NK-92 (cell line): ENCODE measurements around the gene ENPP3.

Source experiments
- DNase-seq: peaks from one replicate; lab custom pipeline; 2025; ENCODE audit not compliant: unreplicated experiment; lab: John Stamatoyannopoulos, UW

Gene ENPP3

DNA sequence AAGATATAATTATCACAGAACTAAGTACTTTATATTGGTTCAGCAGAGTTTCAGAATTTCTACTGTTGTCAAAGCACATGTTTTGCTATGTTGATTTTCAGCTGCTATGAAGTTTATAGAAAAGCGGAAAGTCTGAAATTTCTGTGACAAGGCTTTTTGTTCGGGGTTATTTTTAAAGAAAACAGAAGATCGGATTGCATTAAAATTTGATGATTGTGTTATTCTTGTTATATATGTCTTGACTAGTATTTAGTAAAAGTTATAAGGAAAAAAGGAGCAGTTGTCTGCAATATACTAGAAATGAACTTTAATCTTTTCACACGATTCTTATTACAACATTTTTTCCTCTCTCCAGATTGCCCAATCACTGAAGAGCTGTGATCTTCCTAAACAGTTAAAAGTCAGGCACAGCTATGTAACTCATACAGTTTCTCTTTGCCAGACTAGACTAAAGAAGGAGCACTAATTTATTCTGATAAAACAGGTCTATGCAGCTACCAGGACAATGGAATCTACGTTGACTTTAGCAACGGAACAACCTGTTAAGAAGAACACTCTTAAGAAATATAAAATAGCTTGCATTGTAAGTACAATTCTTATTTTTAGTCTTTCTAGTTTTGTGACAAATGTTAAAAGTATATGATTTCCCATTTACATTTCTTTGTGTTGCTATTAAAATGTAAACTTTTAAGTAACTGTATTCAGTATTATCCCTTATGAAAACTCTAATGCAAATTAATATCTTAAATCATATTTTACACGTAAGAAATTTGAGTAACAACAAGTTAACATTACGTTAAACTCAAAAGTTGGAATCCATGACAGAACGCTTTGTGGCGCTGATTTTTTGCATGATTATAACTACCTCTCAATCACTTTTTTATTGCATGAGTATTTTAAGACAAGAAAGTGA, at the start of gene ENPP3:
ENPP3 (plus strand) TSS at position 423 of the 913 bp plus-strand sequence; CDS start at position 506, 83 bp downstream.
- no peak for DNase-seq

DNA sequence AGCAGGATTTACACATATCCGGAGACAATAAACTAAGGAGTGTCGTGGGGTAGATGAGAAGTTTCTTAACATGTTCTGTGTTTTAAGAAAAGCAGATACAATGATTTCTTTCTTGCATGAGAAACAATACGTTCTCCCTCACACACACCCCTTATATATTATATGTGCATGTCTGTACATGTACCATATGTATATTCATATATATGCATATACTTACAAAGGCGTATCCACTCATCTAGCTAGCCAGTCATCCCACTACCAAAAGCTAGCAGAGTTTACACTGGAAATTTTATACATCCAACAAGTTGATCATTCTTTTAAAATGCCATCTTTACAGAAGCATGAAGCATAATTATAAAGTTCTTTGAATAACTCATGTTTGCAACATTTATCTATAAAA, 49.2 kb upstream of the ENPP3 start:
- no peak for DNase-seq

DNA sequence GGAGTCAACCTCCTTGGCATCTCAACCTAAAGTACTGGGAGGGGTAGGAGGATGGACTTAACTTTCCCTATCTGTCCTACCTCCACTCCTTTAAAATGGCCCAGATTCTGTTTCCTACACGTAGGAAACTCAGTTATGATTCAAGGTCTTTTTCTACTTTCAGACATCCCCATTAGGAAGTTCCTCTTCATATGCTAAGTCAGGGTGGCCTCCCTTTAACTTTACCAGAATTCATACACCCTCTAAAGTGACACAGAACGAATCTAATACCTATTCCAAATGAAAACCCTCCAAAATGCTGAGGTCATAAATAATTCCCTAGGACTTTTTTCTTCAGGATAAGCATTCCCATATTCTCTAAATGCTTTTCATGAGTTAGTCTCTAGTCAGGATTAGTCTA, 48.5 kb upstream of the ENPP3 start:
- DNase-seq, result no peak

DNA sequence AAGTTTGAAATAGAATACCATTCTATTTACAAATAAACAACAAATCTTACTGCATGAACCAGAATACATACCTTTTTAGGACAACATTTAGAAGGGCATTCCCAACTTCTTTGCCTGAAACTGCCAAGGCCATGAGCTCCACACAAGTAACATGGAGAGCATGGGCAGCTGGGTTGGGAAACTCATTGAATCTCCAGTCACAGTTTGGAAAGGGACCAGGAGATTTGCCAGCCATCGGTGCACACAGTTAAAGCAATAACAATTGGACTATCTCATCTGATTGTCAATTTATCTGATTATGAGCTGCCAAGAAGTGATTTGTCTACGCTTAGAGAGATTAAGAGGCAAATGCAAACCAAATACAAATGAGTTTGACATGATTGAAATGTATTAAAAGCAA, 44.2 kb upstream of the ENPP3 start:
- no peak for DNase-seq

DNA sequence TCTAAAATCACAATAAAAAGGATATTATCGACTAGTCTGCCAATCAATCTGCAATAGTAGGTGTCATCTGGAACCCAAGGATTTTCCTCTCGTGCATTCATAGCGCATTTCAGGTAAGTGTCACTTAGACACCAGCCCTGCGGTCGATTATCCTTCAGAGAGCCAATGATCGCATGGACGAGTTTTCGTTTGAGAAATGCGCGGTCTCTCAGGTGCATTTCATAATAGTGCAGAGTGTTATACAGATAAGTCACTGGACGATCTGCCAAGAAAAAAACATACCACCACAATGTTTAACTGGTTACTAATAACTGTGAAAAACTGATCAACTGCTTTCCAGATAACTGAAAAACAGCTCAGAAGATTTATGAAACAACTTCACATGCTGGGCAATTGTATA, 43.0 kb upstream of the ENPP3 start:
- no peak for DNase-seq

DNA sequence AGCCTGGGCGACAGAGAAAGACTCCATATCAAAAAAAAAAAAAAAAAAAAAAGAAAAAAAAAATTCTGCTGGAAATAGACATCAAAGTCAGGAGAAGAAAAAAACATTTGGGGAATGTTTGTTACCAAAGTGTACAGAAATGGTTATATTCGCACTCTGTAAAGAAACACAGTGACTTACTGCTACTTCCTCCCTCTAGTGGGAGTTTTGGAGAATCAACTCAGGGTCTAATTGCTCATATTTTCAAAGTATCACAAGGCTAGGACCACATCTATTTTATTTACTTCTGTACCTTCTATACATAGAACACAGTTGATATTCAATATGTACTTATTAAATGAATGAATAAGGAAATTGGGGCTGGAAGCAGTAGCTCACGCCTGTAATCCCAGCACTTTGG, 39.7 kb upstream of the ENPP3 start:
- no peak for DNase-seq

DNA sequence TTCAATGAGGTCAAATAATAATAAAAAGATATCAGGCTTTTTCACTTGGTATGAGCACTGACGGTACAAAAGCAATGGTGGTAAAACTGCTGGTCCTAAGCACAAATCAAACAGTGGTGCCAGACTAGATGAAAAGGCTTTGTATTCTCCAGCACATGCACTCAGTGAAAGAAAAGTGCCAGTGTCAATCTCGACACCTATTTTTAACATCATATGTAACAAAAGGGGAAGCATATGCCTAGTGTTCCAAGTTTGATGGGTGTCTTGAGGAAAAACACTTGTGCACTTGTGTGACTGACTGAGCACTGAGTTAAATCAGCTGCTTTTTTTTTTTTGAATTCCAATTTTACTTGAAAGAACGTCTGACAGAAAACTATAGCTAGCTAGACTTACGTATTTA, 36.4 kb upstream of the ENPP3 start:
- no peak for DNase-seq

DNA sequence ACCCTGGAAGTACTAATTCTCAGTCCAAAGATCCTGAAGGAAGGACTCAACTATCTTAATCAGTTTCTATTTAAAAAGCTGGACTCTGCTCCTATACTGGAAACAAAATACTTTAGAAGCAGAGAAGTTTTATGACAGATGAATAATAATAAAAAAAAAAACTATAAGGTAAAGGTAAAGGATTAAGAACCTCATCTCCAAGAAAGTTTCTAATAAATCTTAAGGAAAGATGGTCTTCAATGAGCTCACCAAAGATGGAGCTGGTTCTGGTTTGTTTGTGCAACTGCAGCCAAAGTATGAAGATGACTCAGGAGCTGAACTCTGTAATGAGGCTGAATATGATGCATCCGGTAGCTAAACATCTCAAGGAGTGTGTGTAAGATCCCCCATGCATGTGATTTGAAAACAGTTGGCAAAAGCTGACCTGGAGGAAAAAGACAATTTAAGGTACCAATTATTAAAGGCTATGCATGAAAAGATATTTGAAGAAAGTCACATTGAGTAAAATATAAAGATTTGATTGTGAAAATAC, 34.3 kb upstream of the ENPP3 start:
- no peak for DNase-seq

DNA sequence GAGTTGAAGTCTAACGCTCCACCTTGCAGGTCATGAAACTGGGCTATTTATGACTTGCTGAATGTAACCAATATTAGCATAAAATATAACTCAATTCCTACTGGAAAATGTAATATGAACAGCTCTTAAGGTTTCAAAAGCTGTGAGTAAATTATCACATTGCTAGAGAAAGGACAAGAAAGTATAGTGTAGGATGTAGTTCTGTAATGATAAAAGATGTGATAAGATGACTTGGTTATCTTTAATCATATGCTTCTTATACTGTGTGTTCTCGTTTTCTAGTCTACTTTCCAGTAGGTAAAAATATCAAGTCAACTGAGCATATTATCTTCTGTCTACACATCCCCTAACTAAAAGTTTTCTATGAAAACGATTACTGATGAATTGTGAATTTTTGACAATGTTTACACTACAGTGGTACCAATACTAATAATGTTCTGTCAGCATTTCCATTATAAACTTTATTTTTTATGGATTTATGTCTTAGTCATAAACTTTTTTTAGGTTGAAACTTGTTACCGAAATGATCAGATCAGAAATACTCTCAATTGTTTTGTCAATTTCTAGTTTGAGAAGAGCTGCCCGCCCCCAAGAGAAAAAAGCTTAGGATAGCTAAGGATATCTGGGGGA, 23.7 kb upstream of the ENPP3 start:
- no peak for DNase-seq

DNA sequence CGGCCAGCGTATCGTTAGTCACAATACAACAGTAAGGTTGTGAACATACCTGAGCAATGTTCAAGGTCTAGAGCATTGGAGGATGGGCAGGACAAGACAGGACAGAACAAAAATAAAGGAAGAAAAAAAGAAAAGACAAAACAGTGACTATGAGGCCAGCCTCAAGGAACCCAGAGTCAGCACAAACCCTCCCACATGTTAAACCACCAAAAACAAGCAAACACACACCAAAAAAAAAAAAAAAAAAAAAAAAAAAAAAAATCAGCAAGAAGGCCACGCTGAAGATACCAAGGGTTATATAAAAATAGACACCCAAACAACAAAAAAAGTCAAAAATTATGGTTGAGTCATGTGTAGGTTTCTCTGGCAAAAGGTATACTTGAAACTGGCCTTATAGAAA, 21.8 kb upstream of the ENPP3 start:
- DNase-seq, result no peak

DNA sequence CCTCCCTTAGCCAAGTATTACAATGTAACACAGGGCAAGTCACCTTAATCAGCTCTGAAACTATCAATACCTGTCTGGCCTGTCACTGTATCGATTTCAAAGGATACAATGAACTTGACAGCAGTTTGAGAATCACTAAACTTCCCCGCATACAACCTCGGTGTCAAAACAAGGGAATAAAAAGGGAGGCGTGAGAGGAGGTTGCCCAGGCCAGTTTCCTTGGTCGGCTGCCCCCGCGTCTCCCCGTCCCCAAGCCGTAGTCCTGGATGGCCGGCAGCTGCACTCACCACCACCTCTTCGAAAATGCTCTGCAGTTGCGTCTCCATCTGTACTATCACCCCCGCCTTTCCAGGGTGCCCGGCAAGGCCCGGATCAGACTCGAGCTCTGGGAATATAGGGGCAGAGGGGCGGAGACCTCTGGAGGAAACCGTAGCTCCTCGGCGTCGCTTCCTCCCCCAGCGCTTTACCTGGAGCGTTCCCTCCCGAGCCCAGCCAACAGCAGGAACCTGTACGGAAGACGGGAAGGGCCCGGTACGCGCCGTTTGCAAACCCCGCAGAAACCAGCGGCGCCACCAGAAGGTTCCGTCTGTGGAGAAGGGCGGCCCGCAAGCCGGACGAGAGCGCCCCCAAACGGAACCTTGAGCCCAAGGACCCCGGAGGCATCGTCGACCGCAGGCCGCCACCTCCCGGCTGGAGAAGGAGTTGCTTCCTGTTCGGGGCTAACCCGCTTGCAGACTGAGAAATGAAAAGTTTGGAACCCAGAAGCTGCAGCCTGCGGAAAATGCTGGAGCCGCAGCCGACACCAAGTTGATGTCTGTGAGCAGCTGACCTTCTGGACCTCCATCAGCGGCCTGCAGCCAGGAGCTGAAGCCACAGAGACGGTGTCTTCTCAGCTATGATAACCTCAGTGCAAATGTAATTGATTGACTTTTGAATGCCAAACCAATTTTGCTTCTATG, 9.1 kb upstream of the ENPP3 start, which contains the start of gene MED23:
MED23 (minus strand) TSS at position 519 of the 959 bp plus-strand sequence; CDS start at position 326, 193 bp downstream.
- DNase-seq, result peak; percentile 56

DNA sequence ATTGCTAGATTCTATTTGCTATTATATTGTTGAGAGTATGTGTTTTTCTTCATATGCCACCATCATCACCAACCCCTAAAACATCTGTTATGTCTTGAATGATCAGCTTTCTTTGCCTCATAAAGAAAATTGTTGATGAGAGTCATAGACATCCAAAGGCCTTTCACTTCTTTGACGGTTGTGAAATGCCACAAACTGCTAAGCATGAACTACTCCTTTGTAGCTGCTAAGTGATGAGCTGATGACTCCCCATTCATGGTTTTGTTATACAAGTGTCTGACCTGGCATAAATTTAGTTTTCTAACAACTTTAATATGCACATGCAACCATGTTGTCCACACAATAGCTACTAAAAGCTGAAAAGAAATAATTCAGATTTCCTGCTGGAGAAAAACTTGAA, 8.4 kb upstream of the ENPP3 start:
- DNase-seq, result no peak

DNA sequence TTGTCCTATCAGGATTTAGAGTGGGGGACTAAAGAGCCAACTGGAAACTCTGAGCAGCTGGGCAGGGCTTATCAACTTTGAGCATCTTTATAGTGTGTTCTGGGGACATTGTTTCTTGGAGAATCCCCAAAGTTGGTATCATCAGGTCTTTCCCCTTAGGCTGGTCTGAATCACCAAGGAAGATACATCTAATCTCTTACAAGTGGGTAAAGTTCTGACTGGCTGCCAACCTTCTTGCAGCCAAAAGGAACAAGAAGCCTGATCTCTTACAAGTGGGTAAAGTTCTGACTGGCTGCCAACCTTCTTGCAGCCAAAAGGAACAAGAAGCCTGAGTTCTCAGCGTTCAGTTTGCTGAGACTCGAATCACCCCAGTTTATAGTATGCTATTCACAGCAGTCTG, 7.5 kb upstream of the ENPP3 start:
- DNase-seq, result no peak

DNA sequence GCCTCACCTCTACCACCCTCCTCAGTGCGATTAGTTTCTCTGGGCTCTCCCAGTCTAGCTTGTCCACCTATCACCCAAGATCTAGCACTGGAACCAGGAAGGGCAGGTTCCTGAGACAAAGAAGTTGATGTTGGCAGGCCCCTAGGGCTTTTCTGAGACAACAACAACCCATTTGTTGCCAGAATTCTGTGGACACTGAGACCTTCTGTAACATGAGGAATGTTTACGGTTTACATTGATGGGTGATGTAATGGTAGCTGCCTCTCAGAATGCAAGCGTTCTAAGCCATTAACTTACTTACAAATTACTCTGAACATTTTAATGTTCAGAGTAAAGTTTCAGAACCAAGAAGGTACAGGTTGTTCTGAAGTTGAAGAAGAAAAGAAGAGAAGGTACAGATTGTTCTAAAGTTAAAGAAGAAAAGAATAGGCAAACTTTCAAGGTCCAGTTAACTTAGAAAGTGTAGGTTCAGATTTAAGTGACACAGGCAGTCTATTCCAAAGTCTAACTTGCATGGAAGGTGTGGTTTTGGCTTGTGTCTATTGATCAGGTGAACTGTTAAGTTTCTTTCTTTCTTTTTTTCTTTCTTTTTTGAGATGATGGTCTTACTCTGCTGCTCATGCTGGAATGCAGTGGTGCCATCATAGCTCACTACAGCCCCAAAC, 5.3 kb upstream of the ENPP3 start:
- no peak for DNase-seq

DNA sequence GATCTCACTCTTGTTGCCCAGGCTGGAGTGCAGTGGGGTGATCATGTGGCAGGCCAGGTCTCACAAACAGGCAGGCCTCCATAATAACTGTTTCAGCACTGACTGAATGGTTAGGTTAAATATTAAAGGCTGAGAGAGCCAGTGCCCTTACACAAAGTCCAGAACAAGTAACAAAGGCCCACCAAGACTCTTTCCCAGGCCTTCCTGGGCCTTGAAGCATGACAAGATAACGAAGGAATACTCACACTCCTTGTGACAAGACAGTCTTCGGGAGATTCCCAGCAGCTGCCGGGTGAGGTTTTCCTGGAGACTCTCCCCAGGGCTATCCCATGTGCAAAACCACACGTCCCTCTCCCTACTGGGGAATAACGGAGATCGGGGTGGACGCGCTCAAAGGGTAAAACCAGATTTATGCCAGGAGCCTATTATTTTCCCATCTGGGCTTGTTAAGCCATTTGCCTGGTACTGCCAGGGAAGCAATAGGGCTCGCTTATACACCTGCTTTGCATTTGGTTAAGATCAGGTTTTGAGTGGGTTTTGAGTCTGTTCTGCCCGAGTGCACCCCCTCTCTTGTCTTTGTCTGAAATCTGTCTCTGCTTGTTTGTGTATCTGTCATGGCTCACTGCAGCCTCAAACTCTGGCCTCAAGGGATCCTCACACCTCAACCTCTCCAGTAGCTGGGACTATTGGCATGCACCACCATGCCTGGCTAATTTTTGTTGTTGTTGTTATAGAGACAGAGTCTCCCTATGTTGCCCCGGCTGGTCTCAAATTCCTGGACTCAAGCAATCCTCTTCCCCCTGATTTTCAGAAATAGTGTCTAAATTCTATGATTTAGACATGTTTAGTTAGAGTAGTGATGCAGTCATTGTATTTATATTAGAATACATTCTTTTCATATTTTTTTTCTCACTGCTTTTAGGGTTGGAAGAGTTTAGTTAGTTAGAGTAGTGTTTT, 1.4 kb upstream of the ENPP3 start:
- DNase-seq, result no peak

DNA sequence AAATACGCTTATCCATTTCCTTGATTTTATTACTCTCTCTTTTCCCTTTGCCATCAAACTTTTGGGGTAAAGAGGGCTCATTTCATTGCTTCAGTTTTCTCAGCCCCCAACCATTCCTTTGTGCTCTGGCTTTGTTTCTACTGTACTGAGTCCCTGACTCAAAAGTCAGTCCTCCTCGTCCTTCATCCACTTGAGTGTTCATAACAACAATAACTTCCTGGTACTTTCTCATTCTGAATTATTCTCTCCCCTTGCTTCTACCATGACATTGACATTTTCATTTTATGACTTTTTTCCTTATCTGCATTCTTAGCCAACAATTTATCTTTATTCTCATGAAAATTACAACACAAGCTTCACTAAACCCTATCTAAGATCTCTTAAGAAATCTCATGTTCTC, 911 bp downstream of the ENPP3 start:
- no peak for DNase-seq

DNA sequence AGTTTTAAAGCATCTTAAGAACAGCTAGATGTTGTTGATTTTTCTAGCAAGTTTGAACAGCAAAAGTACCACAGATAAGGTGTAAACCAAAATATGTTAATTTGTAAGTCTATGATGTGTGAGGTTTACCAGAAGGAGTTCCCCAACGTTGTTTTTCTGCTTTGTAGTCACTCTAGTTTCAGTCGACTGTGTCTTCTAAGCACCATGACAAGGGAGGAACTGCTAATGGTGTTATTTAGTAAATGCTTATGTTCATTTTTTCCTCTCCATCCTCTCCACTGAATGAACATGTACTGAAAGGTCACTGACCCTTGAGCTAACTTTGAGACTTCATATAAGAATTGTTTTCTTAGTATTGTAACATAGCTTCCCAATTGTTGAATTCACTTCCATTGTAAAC, 3.0 kb downstream of the ENPP3 start:
- DNase-seq, result no peak

DNA sequence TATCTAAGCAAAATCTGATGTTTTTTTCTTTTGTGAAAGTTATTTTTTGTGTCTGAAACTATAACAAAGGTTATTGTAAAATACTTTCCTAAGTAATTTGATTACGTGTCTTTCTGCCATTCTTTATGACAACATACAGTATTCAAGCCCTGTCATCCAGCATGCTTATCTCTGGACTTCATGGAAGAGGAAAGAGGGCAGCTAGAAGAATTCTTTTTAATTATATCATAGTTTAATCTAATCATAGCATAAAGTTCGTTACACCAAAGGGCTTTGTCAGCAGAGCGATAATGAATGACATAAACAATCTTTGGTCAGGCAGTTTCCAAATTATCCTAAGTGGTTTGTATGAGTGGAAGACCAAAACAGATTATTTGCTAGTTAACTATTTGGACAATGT, 3.5 kb downstream of the ENPP3 start:
- no peak for DNase-seq

DNA sequence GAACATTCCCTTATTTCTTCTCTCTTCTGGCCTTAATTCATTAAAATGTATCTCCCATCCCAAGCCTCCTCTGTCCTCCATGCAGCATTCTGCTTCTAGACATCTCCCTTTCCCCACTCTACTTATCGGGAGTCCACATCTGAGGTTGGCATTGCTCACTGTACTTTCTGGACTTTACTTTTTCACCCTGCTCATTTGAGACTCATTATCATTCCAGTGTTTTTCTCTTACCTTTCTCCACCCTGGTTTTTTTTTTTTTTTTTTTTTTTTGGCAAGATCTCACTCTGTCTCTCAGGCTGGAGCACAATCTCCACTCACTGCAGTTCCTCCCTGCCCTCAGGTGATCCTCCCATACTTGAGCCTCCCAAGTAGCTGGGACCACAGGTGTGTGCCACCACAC, 4.5 kb downstream of the ENPP3 start:
- DNase-seq, result no peak
